Renal pelvis (tissue), 4 donors: ENCODE measurements around the gene SPON1. TPM values are rescaled to one million over a fixed set of nuclear protein-coding genes. Genes with fewer than 3 reads are reported as not detected.

Experiments used
- DNase-seq: peaks from one replicate; pipeline ENCODE4 v3.0.0-alpha.2; 2013
- polyA plus RNA-seq, 3 donors: library from polyadenylated mRNA; unstranded; fragments of 120-200 nt; gene quantifications; one replicate each; pipeline ENCODE4 v1.2.1, GENCODE V29; 2013; ENCODE audit not compliant: insufficient read length in 3 of 3

SPON1 gene
- polyA plus RNA-seq, 3 donors, result 57.4 to 71.8 (median 68.0) TPM

DNA sequence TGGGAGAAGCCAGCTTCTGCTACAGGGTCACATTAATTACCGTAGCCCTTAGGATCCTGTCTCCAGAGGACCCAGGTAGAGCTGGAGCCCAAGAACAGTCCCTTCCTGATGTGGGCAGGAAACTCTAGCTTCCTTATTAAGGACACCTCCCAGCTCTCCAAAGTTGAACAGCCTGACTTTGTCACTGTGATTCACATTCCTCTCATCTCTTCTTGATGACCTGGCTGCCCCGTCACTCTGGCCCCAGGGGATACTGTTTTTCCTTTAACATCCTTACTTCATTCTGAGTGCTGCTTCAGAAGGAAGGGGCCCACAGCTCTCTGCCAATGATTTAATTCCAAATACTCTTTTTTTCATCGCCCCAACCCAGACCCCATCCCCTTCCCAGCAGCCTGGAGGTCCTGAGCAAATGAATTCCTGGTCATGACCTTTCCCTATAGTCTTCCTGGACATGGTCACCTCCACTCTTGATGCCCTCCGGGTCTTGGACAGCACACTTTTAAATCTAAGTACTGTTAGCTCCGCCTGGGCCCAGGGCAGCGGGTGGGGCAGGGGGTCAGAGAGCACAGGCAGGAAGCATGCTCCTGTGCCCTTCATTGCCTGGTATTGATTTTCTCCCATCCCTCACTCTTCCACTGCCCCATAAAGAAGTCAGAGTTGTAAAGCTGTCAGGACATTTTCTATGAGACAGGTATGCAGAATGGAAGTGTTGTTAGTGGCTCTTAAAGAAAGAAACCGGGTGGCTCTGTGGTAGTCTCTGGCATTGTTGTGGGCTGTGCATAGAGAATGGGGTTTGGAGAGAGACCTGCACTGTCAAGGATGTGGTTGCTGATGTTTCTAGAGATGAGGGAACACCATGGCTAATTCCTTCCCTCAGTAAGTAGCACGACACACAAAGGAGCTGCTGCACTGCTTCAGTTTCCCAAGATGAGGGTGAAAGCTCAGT lies 22.3 kb upstream of the SPON1 start:
- DNase-seq, result no peak

DNA sequence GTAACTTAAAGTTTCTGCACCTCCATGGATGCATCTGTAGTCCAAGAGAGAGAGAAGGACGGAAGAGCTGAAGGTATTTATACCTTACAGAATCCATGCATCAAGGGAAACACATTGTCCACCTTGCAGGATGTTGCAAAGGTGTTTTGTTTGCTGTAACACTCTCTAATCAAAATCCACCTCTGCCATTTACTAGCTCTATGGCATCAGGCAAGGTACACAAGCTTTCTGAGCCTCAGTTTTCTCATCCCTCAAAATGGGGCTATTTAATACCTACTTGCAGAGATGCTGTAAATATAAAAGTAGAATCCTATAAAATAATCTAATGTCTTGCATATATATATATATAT lies 21.6 kb upstream of the SPON1 start:
- no peak for DNase-seq

DNA sequence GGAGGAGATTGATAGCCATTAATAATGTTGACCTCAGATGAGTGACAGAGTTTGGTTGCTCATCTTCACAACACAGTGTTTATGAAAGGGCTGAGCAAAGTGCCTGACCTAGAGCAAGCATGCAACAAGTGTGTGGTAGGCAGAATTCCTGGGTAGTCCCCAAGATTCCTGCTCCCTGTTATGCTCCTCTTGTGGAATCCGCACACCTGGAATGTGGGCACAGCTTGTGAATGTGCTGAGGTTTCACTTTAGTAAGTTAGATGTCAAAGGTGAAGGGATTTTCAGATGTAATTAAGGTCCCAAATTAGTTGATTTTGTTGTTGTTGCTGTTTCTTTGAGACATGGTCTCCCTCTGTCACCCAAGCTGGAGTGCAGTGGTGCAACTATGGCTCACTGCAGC lies 20.7 kb upstream of the SPON1 start:
- no peak for DNase-seq

DNA sequence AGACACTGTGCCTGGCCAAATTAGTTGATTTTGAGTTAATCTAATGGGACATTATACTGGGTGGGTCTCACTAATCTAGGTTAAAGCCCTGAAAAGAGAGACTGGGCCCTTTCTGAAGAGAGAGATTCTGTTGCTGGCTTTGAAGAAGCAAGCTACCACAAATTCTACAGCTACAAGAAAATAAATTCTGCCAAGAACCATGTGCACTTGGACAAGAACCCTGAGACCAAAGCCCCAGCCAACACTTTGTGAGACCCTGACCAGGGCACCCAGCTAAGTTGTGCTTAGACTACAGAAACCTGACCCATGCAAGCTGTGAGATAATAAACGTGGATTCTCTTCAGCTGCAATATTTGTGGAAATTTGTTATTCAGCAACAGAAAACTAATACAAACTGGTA lies 20.1 kb upstream of the SPON1 start:
- DNase-seq, result no peak

DNA sequence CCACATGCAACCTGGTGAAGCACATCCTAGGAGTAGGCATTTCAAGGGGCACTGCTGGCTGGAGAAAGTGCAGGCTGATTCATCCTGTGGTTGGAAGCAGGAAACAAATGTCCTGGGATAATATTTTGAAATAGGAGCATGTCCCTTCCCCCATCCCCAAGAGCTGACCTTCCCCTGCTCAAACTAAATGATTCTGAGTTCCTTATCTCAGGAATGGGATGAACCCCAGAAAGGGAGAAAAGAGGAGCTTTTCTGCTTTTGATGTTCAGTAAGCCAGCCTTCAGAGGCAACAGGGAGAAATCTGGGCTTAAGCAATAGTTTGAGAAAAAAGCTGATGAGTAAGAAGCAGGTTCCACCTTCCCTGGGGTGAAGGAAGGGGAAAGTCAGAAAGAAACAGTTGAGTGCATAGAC lies 19.5 kb upstream of the SPON1 start:
- DNase-seq, result no peak

DNA sequence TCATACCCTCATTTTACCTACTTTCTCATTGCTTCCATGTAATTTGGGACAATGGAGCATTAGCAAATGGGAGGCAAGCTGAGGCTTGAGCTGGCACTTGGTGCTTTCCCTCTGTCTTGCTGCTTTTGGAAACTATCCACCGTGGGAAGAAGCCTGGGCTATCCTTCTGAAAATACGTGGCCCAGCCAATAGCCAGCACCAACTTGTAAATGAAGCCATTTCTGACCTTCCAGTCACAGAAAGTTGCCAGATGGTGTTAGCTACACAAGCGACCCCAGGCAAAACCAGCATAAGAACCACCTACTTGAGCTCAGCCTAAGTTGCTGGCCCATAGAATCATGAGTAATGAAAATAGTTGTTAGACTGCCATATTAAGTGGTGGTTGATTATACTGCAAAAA lies 18.5 kb upstream of the SPON1 start:
- DNase-seq, result no peak

DNA sequence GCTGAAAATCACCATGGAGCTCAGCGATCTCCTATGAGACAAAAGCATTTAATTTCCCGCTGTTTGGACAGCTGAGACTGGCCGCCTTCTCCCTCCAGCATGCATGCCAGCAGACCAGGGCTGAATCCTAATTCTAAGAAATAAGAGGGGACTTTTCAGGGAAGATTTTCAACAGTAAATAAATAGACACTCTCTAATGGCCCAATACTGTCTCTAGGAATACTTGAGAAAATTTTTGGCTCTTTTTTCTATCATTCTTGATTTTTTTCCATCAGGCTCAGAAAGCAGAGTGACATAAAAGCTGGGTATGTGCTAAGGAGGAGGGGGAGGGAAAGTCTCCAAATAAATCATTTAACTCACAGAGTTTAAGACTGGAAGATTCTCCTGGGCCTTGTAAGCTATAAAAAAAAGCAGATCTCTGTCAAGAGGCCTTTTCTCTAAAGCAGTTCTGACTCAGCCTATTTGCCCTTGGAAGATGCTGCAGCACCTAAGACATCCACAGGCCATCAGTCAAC lies 17.6 kb upstream of the SPON1 start:
- no peak for DNase-seq

DNA sequence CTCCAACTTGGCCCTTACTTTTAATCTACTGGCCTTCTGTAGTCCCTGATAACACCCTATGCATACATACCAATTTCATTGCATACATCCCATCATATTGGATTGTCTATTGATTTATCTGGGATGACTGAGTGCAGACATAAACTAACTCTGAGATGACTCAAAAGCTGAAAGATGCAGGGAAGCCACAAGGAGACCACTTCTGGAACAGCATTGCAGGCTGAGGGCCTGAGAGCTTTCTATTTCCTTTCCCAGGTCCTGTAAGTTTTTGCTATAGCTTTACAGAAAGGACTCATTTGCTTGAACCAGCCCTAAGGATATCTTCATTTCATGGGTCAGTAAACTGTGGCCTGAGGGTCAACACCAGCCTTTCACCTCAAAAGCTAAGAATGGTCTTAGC lies 15.1 kb upstream of the SPON1 start:
- no peak for DNase-seq

DNA sequence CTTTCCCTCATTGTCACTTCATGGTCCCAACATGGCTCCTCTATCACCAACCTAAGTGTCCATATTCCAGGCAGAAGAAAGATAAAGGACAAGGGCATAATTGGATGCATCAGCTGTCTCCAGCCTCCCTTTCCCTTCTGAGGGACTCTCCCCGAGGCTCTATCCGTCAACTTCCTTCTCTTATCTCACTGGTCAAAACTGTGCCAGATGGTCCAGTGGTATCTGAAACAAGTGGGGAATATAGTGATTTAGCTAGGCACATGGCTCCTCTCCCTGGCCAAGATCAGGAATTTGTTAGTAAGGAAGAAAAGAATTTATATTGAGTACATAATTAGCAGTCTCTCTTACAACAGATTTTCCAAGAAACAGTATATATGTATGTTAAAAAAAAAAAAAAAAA lies 12.6 kb upstream of the SPON1 start:
- DNase-seq, result no peak

DNA sequence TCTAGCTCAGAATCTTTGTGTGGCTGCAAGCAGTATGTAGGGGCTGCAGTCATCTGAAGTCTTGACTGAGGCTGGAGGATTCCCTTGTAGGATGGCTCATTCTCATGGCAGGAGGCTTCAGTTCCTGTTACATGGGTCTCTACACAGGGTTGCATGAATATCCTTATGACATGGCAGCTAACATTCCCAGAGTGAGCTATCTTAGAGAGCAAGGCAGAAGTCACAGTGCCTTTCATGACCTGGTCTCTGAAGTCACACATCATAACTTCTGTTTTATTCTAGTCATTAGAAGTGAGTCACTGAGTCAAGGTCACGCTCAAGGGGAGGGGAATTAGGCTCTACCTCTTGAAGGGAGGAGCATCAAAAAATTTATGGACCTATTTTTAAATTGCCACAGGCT lies 10.3 kb upstream of the SPON1 start:
- no peak for DNase-seq

DNA sequence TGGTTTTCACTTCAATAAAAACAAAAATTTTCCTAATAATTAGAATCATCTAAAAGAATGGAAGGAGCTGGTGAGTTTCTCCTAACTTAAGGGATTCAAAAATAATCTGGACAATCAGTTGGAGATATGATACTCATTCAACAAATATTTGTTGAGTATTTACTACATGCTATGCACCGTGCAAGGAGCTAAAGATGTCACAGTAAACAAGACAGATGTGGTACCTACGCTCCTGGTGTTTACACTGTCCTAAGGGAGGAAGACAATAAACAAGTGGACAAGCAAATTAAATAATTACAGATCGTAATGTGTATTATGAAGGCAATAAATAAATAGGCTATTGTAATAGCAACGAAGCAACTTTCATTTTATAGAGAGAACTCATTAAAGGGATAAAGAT lies 9.9 kb upstream of the SPON1 start:
- no peak for DNase-seq

DNA sequence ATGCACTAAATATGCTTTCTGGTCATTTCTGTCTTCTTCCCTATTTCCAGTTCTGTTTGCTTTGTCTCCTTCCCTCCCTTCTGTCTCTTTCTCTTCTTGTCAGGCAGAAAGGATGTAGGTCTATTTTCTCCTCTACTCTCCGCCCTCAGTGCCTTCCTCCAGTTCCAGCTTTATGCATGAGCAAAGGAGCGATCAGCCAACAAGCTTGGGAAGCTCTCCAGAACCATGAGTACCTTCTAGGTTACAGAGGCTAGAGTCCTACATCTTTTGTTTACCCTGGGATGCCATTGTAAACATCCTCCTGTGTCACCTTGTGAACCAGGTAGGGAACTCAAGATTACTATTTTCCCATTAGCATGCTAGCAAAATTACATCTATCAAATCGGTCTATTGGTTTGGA lies 7.9 kb upstream of the SPON1 start:
- DNase-seq, result no peak

DNA sequence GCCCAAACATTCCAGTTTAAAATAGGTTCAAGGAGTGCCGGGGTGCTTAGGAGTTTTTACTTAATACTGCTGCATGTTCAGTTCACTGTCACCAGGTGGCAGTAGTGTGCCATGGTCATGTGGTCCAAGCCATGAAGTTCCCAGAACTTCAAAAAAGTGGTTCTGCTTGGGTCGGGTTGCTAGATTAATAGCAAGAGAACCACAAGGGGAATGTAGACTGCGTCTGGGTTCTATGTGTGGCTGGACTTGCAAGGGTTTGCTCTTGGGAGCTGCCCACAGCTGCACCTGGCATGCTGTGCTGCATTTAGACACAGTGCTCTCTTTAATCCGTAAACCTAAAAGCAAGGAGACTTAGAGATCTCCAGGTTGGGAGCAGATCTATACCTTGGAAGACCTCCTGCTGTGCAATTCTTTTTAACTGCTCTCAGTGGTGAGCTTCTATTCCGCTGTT lies 6.5 kb upstream of the SPON1 start:
- DNase-seq, result no peak

DNA sequence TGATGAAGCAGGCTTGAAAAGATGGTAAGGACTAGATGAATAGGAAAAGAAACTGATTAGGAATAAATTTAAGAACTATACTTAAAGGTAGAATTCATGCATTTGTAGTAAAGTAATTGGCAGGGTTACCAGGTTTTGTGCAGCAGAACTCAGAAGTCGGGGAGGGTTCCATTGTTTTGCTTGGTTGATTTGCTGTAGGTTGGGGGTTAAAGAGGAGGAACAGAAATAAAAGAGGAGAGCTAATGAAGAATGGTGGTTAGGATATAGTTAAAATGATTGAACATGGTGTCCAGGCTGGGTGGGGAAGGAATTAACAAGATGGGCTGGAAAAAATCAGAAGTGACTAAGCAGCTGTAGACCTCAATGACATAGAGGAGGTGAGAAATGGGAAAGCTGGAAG lies 5.5 kb upstream of the SPON1 start:
- DNase-seq, result no peak

DNA sequence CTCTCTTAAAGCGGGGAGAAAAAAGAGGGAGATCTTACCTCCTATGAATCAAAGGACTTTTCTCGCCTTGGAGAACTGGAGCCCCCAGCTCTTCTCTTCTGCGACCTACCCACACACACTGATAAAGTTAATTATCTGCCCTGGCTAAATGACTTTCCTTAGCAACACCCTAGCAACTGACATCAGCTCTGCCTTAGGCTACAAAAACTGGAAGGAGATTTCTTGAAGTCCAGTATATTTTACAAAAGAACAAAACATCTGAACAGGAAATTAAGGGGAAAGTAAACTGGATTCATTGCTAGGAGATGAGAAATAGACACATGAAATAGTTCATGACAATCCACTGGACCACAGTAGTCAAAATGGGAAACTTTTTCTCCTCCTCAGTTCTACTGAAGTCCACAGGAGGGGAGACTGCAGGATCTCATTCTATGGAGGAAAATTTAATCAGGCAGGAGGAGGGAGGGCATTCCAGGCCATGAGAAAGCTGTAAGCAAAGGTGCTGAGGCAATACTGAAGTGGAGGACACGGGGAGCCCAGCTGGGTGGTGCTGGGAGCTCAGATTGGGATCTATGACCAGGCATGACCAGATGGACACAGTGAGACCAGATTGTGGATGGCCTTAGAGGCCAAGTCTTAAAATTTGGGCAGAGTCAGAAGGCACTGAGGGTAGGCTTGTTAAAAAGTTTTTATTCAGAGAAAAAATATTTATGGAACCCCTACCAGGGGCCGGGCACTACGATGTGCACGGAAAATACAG lies 3.7 kb upstream of the SPON1 start:
- no peak for DNase-seq

DNA sequence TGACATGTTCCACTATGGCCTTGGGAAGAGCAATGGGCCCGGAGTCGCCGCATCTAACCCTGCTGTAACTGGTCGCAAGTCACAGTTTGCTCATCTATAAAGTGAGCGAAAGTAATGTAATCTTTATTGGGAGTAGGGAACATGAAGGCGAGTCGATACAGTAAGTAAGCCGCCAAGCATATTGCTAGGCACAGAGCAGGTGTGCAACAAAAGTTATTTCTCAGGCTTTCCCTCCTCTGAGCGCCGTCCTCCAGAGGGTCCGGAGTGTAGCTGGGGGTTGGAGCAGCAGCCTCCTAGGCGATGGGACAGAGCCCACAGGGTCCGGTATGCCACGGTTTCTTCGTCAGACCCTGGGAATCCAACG lies 343 bp upstream of the SPON1 start:
- DNase-seq, result no peak

DNA sequence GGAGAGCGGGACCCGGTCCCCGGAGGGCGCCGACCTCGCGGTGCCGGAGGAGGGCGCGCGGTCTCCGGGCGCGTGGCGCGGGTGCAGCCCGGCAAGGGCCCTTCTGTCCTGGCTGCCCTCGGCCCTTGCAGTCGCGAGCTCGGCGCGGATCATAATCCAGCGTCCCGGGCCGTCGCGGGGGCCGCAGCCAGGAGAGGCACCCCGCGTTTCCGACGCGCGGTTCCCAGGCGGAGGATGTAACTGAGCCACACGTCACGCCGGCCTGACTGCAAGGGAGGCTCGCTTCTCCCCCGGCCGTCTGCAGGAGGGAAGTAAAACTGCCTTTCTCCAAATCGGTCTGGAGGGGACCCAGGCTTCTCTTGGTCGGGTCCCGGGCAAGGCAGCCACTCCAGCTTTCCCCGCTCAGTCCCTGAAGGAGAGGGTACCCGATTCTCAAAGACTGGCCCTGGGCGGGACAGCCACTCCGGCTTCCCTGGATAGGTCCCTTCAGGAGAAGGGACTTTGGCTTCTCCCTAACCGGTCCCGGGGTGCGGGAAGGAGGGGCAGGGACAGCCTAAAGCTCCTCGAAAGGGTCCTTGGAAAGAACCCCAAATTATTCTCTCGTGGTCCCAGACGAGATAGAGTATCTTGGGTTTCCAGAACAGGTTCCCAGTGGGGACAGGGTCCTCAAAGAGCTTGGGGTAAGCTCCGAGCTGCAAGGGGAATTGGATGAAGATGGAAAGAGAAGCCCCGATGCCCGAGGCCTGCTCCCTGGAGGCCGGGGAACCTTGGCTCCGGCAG lies 836 bp downstream of the SPON1 start:
- no peak for DNase-seq

DNA sequence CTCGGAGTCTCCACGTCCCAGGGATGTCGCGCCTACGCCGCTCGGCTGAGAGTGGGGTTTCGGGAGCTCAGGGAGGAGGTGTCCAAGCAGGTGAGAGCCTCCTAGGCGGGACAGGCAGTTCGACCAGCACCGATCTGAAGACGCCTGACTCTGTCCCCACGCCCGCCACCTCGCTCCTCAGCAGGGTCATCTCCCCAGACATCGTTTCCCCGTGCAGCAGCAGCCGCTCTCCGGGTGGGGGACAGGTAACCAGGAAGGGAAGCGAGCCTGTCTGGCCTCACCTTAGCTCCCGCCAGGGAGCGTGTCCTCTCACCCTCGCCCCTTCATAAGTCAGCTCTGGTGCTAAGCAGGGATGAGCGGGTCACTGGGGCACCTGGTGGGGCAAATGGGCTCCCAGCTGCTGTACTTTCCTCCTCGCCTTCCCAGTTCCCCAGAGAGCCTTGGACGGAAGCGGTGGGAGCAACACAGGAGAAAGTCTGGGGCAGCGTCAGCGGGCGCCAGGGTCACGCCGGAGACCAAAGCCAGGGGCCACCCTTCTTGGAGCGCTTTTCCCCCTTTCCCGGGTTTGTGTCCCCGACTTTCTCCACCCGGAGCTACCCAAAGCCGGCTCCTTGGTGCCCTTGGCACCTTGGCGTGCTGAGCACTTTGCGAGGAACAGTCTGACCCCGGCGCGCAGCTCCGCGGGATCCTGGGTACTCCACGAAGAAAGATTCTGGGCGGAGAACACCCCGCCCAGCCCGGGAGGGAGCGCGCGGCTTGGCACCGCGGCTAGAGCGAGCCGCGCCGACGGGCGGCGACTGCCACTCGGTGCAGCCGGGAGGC lies 1.6 kb downstream of the SPON1 start:
- DNase-seq, result no peak

DNA sequence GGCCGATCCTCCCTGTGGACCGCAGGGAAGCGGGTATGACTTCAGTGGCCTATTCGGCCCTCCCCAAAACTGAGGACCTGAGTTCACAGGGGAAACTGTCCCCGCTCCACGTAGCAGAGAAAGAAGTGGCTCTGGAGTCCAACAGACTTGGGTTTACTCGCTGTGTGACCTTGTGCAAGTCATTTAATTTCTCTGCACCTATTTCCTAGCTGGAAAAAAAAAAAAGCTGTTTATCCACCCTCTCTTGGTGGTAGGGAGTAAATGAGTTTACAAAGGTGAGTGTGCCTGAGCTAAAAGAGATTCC lies 2.2 kb downstream of the SPON1 start:
- no peak for DNase-seq

DNA sequence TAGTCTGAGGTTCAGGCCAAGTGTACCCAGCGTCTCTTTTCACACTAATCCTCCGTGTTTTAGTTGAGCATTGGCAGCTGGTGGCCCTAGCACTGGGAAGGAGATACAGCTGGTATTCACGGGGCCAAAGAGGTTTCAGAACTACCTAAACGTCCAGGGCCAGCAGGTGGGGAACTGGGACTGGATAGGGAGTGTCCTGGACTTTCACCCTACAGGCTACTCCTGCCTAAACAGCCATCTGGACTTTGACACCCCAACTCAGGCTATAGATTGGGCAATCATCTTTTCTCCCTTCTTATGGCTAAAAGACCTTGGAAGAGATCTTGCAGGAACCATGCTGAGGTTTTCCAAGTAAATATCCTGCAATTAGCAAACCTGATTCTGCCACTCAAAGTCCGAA lies 2.8 kb downstream of the SPON1 start:
- no peak for DNase-seq

DNA sequence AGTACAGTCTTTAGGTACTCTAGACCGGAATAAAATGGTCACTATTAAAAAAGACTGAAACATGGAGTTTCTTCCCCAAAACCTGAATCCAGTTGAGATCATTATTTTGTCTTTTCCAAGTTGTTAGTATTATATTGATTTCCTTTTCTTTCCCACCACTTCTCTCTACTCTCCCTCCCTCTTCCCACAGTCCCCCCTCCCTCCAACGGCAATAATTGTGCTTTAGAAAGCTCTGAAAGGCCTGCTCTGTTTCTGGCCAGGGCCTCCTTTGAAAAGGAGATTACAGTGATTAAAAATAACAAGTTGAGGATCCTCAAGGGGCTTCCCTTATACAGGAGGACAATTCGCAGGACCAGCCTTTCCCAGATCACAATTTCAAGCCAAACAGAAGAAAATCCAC lies 3.5 kb downstream of the SPON1 start:
- no peak for DNase-seq

DNA sequence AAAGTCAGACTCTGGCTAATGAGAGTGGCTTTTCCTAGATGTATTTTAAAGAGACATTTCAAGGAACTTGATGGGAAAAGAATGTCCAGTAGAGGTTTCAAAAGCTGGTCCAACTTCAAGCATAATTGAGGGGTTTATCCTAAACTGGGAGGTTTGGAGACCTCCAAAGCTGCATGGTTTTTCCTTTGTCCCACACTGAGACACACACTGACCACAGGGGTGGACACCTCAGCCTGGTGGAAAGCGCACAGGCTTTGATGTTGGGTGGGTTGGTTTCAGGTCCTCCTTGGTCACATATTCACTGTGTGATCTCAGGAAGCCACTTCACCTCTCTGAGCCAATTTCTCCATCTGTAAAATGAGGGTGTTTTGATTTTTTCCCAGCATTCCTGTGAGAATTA lies 4.0 kb downstream of the SPON1 start:
- no peak for DNase-seq
